Raji (cell line): Measurements from ENCODE around the gene ATXN7.

ENCODE experiments used
- POLR2A ChIP-seq: IDR thresholded peaks from 2 replicates; pipeline ENCODE4 v1.6.1; 2011; ENCODE audit warnings: low read depth, low read length, control low read depth; ENCODE audit not compliant: insufficient read depth

Gene ATXN7

DNA sequence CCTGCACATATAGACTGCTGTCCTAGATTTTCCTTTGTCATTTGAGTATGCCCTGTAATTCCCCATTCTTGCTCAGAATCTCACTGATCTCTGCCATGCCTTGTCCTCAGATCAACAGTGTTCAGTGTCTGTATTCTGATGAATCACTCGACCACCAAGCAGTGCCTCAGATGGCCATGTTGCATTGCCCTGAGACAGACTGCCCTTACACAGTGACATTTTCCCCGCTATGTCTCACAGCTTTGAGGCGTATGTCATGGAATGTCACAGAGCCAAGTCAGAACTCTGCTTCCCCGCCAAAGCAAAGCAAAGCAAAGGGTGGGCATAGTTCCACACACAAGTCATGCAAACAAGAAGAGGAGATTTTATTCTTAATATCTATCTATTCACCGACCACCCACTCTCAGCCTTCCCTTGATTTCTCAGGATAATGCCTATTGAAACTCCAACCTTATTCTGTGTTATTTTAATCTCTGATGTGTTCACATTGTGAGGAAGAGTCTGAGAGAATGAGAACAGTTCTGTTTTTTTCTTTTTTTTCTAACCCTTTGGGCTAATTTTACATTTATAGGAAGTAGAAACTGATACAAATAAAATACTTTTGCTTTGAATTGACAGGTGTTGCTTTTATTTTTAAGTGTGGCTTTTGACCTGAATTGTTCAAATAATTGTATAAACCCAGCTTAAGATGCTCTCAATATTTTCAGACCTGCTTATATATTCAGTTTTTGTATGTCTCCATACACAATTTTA is 176.5 kb downstream of the ATXN7 start:
- no peak for TF ChIP-seq POLR2A

DNA sequence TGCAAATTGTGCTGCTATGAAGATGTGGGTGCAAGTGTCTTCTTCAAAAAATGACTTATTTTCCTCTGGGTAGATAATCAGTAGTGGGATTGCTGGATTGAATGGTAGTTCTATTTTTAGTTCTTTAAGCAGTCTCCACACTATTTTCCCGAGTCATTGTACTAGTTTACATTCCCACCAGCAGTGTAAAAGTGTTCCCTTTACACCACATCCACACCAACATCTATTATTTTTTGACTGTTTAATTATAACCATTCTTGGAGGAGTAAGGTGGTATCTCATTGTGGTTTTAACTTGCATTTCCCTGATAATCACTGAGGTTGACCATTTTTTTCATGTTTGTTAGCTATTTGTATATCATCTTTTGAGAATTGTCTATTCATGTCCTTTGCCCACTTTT is 179.3 kb downstream of the ATXN7 start:
- no peak for TF ChIP-seq POLR2A

DNA sequence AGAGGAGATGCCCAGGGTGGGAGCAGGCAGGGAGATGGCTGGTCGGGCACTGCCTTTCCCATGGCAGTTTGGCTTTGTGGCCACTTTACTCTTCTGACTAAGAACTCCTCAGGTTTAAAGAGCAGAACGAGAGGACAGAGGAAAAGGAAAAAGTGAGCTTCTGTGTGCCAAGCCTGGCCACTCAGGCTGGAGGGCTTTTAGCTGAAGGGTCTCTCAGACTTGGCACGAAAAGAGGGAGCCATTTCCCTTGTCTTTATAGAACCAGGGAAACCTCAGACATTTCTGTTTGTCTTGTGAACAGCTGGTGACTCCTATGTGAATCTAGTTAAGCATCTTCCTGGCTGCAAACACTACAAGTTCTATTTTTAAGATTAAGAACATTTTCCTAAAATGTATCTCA is 182.9 kb downstream of the ATXN7 start:
- no peak for TF ChIP-seq POLR2A

DNA sequence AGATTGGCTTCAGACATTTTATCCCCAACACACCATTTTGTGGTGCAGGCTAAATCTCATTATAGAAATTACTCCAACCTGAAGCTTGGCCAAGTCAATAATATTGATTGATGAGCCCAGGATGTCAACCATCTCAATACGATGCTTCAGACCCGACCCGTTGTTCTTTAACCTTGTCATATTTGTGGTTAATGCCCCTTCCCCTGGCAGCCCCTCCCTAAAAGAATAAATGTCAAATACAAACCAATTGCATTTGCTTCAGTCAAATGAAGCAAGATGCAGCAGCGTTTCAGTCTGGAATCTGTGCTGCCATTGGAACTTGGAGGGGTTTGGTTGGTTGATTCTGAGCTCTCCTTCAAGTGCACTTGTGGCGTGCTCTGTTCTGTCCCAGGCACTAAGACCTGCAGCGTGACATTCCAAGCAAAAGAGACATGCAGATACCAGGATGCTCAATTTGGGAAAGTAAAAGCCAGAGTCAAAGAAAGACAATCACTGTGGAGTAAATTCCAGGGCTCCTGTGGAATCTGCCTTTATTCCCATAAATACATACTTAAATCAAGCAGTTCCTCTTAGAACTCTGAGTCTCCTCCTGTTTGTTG is 183.4 kb downstream of the ATXN7 start:
- TF ChIP-seq POLR2A: no peak

DNA sequence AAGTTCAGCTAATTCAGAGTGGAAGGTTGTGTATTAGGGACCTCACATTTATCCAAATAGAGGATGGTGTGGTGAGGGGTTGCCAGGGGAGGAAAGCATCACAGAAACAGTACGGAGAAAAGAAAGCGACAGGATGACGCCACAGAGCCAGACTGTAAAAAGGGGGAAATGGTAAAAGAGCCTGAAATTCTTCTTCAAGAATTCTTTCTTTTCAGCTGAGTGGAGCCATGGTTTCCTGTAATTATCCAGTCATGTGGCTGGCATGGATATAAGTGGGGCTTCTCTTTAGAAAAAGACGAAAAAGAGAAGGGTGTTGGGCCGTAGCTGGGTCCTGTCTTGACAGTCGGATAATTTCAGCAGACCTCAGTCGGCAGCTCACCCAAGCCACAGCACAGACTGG is 184.1 kb downstream of the ATXN7 start:
- no peak for TF ChIP-seq POLR2A

DNA sequence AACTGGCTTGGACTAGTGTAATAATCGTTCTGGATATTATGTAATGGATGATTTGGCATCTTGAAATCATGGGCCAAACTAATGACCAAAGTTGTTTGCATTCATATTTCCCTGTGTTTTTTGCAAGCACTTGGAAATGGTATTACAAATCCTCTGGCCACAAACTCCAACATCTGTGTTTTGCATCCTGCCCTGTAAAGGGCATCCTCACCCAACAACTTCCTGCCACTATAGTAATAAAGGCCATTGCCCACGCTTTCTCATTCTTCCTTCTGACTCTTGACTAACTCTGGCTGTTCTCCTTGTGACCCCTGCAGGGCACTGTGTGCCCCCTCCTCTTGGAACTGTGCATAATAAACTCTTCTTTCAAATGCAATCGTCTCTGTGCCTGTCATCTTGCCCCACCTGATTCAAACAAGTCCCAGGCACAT is 185.0 kb downstream of the ATXN7 start:
- no peak for TF ChIP-seq POLR2A

DNA sequence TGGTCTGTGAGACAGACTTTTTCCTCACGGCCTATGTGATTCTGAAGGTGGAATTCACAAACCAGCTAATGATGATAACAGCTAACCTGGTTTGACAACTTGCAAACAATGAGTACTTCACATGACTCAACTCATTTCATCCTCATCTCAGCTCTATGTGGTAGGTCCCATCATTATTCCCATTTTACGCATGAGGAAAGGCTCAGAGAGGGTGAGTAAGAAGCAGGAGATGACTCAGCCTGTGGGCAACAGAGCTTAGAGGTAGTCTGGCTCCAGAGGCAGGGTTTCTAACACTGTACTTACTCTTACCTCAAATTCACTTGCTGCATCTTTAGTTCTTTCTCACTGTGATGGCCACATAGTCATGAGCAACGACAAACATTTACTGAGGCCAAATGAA is 185.5 kb downstream of the ATXN7 start:
- no peak for TF ChIP-seq POLR2A

DNA sequence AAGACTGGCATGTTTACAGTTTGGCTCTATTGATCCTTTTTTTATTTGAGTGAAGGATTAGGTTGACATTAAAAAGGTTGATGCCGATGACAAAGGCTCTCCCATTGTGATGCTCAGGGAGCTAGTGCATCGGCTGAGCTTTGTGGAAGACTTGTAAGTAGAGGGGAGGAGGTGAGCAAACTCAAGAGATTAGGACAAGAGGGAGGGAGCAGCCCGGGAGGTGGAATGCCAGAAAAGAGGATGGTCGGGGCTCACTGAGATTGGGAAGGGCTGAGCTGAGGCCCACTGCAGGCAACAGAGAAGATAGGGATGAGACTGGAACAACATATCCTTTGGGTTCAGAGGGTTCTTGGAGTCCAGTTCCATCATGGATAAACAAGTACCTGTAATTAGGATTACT is 186.2 kb downstream of the ATXN7 start:
- no peak for TF ChIP-seq POLR2A
